NCI-H2227 treated with DMSO at 0.1 percent for 48 hours (cell line): ENCODE results near the gene FILIP1.

ENCODE experiments used
- DNase-seq: peaks from one replicate; lab custom pipeline; 2025; lab: John Stamatoyannopoulos, UW

FILIP1 gene

GRCh38 chr6:75495011-75495410 is 1.4 kb upstream of the FILIP1 start:
- DNase-seq: no peak

DNA sequence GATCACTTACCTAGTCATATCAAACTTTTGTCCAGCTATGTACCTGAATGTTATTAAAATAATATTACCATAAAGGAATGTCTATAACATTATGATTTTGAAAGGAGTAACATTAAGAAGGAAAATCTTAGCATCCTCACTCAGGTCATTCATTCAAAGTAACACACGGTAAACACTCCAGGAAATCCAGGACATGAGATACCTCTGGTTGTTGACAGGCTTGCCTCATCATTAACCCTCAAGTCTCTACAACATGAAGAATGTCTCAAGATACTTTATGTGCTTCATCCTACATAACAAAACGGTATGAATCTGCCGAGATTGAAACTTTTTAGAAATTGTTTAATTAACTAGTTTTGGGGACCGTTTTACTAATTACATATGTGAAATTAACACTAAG is 690 bp upstream of the FILIP1 start:
- no peak for DNase-seq

DNA sequence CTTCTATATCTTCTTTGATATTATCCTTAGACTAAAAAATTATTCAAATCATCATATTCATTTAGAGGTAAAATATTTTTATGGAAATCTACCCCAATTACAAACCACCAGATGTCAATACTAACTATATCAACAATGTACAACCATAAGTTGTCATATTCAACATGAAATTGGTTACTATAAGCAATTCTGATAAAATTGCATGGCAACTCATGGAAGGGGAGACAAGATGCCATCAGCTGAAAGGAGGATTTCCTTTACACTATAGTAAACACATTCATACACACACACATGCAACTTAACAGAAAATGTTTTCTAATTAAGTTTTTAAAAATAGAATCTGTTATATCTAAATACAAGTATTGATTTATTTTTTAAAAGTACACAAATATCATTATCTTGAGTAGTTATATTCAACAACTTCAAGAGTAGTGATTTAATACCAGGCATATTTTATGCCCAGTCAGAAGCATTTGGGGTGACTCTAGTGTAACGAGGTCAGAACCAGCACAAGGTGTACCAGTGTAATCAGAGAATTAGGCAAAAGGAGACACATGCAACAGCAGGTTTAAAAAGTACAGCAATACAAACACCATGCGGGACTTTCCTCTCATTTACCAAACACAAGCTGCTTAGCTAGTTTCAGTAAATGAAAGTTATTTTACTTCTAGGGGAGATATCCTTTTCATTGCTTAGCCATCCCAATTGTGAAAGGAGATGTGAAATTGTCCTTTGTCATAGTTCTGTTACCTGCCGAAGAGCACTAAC is 1.0 kb downstream of the FILIP1 start:
- no peak for DNase-seq

GRCh38 chr6:75491291-75491690 is 2.3 kb downstream of the FILIP1 start:
- DNase-seq: no peak

GRCh38 chr6:75490706-75491105 is 2.9 kb downstream of the FILIP1 start:
- no peak for DNase-seq

DNA sequence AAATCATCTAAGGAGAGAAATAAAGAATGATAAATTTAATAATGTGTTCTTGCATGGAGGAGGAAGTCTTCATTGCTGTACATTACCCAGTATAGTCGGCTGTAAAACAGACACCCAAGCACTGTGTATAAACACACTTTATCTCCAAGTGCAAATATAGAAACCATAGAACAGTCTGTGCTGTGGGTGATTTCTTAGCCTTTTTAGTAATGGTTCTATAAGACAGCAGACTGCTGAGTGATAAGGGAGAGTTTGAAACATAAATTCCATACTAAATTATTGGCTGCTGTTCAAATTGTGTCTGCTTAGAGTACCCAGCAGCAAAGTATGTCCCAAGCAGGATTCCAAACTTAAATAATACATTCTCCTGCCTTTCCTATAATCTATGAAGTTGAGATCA is 4.6 kb downstream of the FILIP1 start:
- DNase-seq: no peak

- DNase-seq: no peak
These were observed 5.6 kb downstream of the FILIP1 start for GRCh38 chr6:75488033-75488432.

DNA sequence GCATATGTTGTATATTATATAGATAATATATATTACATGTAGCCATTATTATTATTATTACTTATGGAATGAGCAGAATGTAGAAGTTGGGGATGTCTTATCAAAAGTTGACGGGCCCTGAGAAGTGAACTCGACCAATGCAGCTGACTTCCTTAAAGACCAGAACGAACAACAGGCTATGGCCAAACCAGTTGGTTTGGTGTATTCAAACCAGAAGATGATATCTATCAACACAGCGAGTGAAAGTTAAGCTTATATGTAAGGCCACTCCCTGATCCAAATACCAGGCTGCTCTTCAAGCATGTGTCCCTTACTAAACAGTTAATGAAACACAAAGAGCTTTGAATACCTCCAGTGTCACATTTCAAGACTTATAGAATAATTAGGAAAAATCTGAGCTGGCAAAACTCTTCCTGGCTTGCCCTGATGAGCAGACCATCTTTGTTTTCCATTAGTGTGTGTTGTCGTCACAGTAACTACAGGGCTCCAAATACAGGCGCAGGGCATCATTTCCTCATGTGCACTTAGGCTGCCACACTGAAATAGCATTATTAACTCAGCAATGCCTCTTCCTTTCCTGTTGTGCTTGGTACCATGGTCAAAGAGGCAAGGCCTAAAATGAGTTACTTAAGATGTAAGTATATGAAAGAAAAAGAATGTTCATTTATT is 6.6 kb downstream of the FILIP1 start:
- no peak for DNase-seq

GRCh38 chr6:75484535-75484934 is 9.1 kb downstream of the FILIP1 start:
- no peak for DNase-seq

GRCh38 chr6:75483136-75483952 is 10.3 kb downstream of the FILIP1 start:
- no peak for DNase-seq

DNA sequence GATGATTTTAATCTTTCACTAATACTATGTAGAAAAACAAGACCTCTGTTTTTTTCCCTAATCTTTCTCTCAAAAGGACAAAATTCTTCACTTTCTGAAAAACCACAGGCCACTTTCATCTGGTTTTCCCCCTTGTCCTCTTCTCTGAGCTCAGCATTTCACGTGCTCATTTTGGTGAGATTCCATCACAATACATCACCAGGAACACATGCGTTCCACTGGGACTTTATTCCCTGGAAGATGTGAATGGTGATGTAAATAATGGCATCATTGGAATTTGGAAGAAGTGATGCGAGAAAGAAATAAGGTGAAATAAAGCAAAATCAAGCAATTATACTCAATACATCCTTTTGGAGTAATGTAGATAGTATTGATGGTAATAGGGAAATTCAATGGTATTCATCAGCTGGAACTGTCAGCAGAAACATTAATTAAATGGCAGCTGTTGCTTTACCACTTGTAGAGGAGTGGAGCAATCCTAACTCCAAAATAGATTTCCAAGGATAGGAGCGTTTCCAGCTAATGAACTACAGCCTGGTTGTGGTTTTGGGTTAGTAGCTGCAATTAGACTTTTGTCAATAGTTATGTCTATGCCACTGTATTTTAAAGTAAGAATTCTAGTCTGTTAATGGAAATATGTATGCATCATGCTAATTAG is 11.5 kb downstream of the FILIP1 start:
- DNase-seq: no peak

- DNase-seq: no peak
These were observed 12.2 kb downstream of the FILIP1 start for GRCh38 chr6:75481394-75481793.

DNA sequence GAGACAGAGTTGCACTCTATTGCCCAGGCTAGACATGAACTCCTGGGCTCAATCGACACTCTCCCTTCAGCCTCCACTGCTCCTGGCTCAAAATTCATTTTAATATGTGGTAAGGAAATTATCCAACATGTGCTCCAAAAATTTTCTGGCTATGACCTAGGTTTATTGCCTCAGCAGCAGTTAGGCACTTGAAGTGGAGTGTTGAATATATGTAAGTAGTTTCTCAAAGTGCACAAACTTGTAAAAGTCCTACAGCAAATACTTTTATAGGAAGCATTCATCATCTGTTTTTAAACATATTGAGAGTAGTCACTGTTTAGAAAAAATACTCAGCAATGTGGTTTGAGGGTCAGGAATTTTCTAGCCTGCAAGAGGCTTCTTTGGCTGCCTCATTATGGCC is 13.2 kb downstream of the FILIP1 start:
- no peak for DNase-seq

- DNase-seq: no peak
These were observed 13.9 kb downstream of the FILIP1 start for GRCh38 chr6:75479712-75480111.

- DNase-seq: no peak
These were observed 14.7 kb downstream of the FILIP1 start for GRCh38 chr6:75478929-75479328.

DNA sequence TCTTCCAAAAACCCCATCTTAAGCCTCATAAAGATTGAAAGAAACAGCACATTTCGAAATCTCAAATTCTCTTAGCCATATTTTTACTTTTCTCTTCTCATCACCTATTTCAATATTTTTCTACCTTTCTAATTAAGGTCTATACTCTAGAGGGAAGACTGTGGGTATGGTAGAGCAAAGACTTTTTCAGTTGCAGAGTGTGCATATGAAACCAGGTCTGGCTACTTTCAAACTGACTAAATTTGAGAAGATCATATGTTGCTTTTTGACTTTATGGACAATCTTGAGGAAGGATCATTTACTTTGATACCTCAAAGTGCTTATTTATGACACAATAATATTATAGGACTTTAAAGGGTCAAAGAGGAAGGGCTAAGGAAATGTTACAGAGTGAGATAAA is 20.7 kb downstream of the FILIP1 start:
- DNase-seq: no peak

- DNase-seq: no peak
These were observed 25.6 kb downstream of the FILIP1 start for GRCh38 chr6:75467966-75468365.

GRCh38 chr6:75467284-75467683 is 26.3 kb downstream of the FILIP1 start:
- DNase-seq: no peak

GRCh38 chr6:75466636-75467035 is 27.0 kb downstream of the FILIP1 start:
- DNase-seq: no peak

DNA sequence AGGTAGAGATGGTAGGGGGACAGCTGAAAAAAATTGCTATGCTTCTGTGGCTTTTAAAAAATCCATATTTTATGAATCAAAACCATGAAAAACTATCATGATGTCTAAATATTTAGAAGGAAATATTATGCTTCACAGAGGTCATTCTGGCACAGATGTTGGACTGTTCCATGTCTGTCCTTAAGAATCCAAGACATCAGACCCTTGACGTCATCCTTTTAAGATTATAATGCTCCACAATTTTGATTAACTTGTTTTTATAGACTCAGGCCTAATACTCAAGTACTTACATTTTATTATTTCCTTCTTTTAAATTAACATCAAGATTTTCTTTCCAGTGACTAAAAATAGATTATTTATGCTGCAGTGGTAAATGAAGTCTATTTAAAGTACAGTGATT is 29.7 kb downstream of the FILIP1 start:
- no peak for DNase-seq

DNA sequence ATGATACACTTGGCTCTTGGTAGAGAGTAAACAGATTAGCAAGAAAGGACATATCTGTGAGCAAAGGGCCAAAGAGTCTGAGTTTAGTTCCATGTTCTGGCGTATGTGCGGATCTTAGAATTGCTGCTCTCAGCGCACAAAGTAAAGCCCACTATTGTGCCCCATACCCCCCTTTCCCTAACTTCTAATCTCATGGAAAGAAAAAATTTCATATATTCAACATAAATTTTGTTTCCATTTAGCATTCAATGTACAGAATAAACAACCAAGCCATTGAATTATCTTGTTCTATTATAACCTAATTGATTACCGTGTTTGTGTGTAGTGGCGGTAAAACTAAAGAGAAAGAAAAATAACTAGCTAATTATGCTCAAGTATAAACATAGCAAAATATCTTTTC is 30.5 kb downstream of the FILIP1 start:
- no peak for DNase-seq

GRCh38 chr6:75460681-75461080 is 32.9 kb downstream of the FILIP1 start:
- no peak for DNase-seq
